T-cell (primary cell): ENCODE data around the gene LIX1. TPM values are rescaled to one million over a fixed set of nuclear protein-coding genes. Genes with fewer than 3 reads are reported as not detected.

Experiments
- ATAC-seq, 4 experiments: fragments of 200-7000 bp in 3 of 4; fragments of 150-1000 bp in 1 of 4; cut with Tn5 transposase; replicated peaks in 1 of 4; 1 replicate in 3 of 4; 2 replicates in 1 of 4; pipeline ENCODE4 v1.10.0; 2021; ENCODE audit warnings: moderate library complexity in 3 of 4, mild to moderate bottlenecking in 2 of 4, moderate number of reproducible peaks in 1 of 4
- CTCF ChIA-PET, 2 donors: fragments of 300-600 bp; sonication (Branson Sonifier 250); formaldehyde crosslinking; loops; one replicate each; lab custom pipeline; 2022; ENCODE audit warnings: antibody characterized with exemption in 2 of 2; lab: Charles Lee
- POLR2A ChIA-PET, 2 donors: fragments of 300-600 bp; sonication (Branson Sonifier 250); formaldehyde crosslinking; loops; one replicate each; lab custom pipeline; 2022; ENCODE audit warnings: antibody characterized with exemption in 2 of 2; lab: Charles Lee
- DNase-seq, 35 experiments: peaks; one replicate each; pipeline versions ENCODE4 v3.0.0 to v3.0.0-alpha.2; 2013 to 2023
- H3K27ac ChIP-seq: one replicate; pipeline ENCODE4 v1.5.1; 2013; ENCODE audit warnings: low read length
- H3K27me3 ChIP-seq, 2 experiments: replicated peaks in 1 of 2; 1 replicate in 1 of 2; 2 replicates in 1 of 2; pipeline versions ENCODE4 v1.6.1 to v1.7.0; 2013; ENCODE audit warnings: low read length in 1 of 2, mixed read lengths in 1 of 2; ENCODE audit not compliant: control insufficient read depth in 2 of 2, insufficient read depth in 2 of 2; ENCODE audit errors: extremely low read depth in 1 of 2
- H3K36me3 ChIP-seq, 2 donors: 1 replicate in 1 of 2; 2 replicates in 1 of 2; pipeline versions ENCODE4 v1.6.1 to v1.7.0; 2013; ENCODE audit warnings: low read length in 1 of 2; ENCODE audit not compliant: control insufficient read depth in 2 of 2, insufficient read depth in 1 of 2; ENCODE audit errors: extremely low read depth in 1 of 2
- H3K4me1 ChIP-seq, 2 experiments: 1 replicate in 1 of 2; 2 replicates in 1 of 2; pipeline versions ENCODE4 v1.6.1 to v1.7.0; 2013; ENCODE audit warnings: low read length in 2 of 2, mixed read lengths in 1 of 2; ENCODE audit not compliant: insufficient read depth in 2 of 2, control insufficient read depth in 1 of 2; ENCODE audit errors: extremely low read depth in 1 of 2
- H3K4me3 ChIP-seq, 2 donors: 1 replicate in 1 of 2; 2 replicates in 1 of 2; pipeline versions ENCODE4 v1.5.1 to v1.7.0; 2013; ENCODE audit warnings: mild to moderate bottlenecking in 2 of 2, low read length in 1 of 2, moderate library complexity in 1 of 2; ENCODE audit not compliant: control insufficient read depth in 1 of 2; ENCODE audit errors: extremely low read depth in 1 of 2
- H3K9me3 ChIP-seq: 2 replicates; pipeline ENCODE4 v1.7.0; 2013
- H3K27ac Mint-ChIP-seq, 2 donors: one replicate each; pipeline ENCODE4 v1.8.0; 2020 to 2021; ENCODE audit warnings: mild to moderate bottlenecking in 2 of 2, mixed read lengths in 2 of 2
- H3K27me3 Mint-ChIP-seq, 2 donors: one replicate each; pipeline ENCODE4 v1.8.0; 2021 to 2022; ENCODE audit warnings: mixed read lengths in 2 of 2
- H3K36me3 Mint-ChIP-seq: one replicate; pipeline ENCODE4 v1.8.0; 2021; ENCODE audit warnings: mixed read lengths
- H3K4me1 Mint-ChIP-seq, 3 donors: one replicate each; pipeline ENCODE4 v1.8.0; 2020 to 2022; ENCODE audit warnings: mixed read lengths in 3 of 3, mild to moderate bottlenecking in 1 of 3
- H3K4me3 Mint-ChIP-seq, 3 donors: one replicate each; pipeline ENCODE4 v1.8.0; 2020 to 2022; ENCODE audit warnings: mild to moderate bottlenecking in 3 of 3, mixed read lengths in 3 of 3, moderate library complexity in 3 of 3
- H3K9me3 Mint-ChIP-seq, 3 donors: one replicate each; pipeline ENCODE4 v1.8.0; 2020 to 2022; ENCODE audit warnings: mixed read lengths in 3 of 3
- WGBS: methylation state at CpG from one replicate; pipeline ENCODE4 v1.1.5; 2013; ENCODE audit warnings: missing lambda C conversion rate; ENCODE audit not compliant: insufficient coverage; 5-methylcytosine and 5-hydroxymethylcytosine counted together
- total RNA-seq, 35 experiments: library from RNA in 6 of 35; stranded (reverse) in 6 of 35; fragments of 120-200 nt in 1 of 35; gene quantifications; one replicate each; pipeline versions ENCODE4 v1.2.1 to v1.2.4 and lab custom pipeline; 2013 to 2026

The LIX1 gene
- total RNA-seq, 5 donors from 2014 or later (not counting 1 experiment from before 2014, with no cell fraction given): not detected

DNA sequence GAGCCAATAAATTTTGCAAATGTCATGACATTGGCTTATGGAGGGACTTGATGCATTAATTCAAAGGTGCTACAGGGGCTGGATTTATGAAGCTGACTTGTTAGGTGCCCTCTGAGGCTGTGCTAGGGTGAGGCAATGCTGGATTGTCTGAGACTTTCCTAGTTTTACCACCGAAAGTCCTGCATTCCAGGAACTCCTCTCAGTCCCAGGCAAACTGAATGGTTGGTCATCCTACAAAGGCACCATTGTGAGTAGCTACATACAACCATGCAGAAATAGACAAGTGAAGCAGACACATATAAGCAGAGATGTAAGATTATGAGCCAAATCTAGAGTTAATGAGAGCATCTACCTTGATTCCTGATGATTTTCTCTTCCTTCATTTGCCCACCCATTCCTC lies 95.3 kb downstream of the LIX1 start:
- Histone ChIP-seq H3K27me3 (no peaks in the 10 kb centered on the region), H3K4me3 (no peak overlapping the region), H3K36me3 (no peaks in the 10 kb centered on the region), H3K4me1 (no peaks in the 10 kb centered on the region), H3K9me3 (no peaks in the 10 kb centered on the region), H3K27ac (no peak overlapping the region)
- WGBS: 100% methylated on average over 1 of the region's 1 CpG
- POLR2A ChIA-PET: no interaction called here
- Mint-ChIP-seq H3K36me3 (no peaks in the 10 kb centered on the region), H3K27ac (no peak overlapping the region), H3K9me3 (no peaks in the 10 kb centered on the region), H3K4me3 (no peak overlapping the region), H3K4me1 (peaks cover 0 to 2% (median 0%) of the 10 kb centered on the region in 3 donors), H3K27me3 (peaks cover 0 to 2% of the 10 kb centered on the region in 2 donors)
- ATAC-seq (no peak), DNase-seq (no peak)
- CTCF ChIA-PET: interaction anchor here in 1 of 2 donors (0.6 kb wide), 1 partner anchor 173 kb away, joined by 3 read pairs; no protein-coding TSS in a partner anchor

DNA sequence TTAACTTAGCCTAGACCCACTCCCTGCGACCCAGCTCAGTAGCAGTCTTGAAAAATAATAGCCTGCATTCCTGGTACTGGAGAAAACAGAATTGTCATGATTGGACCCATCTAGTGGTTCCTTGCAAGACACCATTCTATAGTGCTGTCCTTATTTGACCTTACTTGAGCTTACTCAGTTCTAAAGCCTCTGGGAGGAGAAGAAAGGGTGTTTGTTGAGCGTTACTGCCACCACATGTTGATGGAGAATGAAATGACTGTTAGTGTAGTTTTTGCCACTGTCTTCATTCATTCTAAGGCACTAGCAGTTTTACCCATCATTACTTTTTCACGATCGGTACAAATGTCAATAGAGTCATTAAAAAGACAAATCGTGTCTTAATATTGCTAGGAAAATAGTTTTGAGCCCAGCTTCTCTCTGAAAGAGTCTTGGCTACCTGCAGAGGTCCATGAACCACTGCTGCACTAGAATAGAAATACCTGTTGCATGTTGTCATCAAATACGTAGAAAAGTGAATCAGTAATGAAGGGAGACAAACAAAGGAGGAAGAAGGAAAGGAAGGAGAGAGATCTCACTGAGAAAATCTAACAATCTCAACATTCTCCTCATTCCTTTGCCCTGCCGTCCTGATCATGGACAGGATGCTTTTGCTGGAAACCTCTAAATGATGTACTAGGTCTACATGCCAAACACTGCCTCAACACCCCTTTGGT lies 96.0 kb downstream of the LIX1 start:
- peaks cover 0 to 2% of the 10 kb centered on the region in 2 donors for H3K27me3 Mint-ChIP-seq
- Histone ChIP-seq H3K4me1 (no peaks in the 10 kb centered on the region), H3K9me3 (no peaks in the 10 kb centered on the region), H3K36me3 (no peaks in the 10 kb centered on the region), H3K4me3 (no peak overlapping the region), H3K27me3 (no peaks in the 10 kb centered on the region), H3K27ac (no peak overlapping the region)
- H3K9me3 Mint-ChIP-seq: no peaks in the 10 kb centered on the region
- H3K4me1 Mint-ChIP-seq: peaks cover 0 to 2% (median 0%) of the 10 kb centered on the region in 3 donors
- DNase-seq (peak in 1 of 35 experiments; percentile 14), ATAC-seq (peak in 1 of 4 experiments; percentile 45)
- H3K36me3 Mint-ChIP-seq: no peaks in the 10 kb centered on the region
- ChIA-PET CTCF (interaction anchor here in 1 of 2 donors (0.5 to 1.6 kb wide), 2 partner anchors 266 to 294 kb away, joined by 3 to 5 read pairs; no protein-coding TSS in a partner anchor), POLR2A (no interaction called here)
- no CpG with 5 or more reads among the region's 7 CpGs for WGBS
- no peak overlapping the region for H3K27ac Mint-ChIP-seq
- no peak overlapping the region for H3K4me3 Mint-ChIP-seq

DNA sequence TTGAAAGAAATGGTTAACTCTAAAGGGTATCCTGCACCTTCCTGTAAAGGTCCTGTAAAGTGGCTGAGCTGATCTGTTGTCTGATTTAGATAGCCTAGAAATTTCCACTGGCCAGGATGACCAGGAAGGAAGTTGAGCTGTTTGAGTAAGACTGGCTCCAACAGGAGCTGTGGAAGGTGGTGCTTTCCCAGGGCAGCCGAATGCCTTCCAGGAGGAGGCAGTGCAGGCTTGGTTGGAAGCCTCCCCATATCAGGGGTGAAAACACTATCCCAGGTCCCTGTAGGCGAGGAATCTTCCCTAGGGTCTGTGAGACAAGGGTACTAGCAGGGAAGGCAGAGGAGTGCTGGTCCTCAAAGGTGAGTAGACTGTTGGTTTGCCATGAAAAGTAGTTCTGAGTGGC lies 98.4 kb downstream of the LIX1 start:
- Histone ChIP-seq H3K36me3 (no peaks in the 10 kb centered on the region), H3K4me3 (no peak overlapping the region), H3K27me3 (no peaks in the 10 kb centered on the region), H3K27ac (no peak overlapping the region), H3K4me1 (no peaks in the 10 kb centered on the region), H3K9me3 (no peaks in the 10 kb centered on the region)
- Mint-ChIP-seq H3K9me3 (no peaks in the 10 kb centered on the region), H3K27ac (no peak overlapping the region), H3K4me3 (no peak overlapping the region), H3K36me3 (no peaks in the 10 kb centered on the region), H3K4me1 (peaks cover 0 to 2% (median 0%) of the 10 kb centered on the region in 3 donors), H3K27me3 (peaks cover 0 to 2% of the 10 kb centered on the region in 2 donors)
- ATAC-seq (no peak), DNase-seq (no peak)
- 67% methylated on average over 1 of the region's 2 CpGs for WGBS
- ChIA-PET CTCF (no interaction called here), POLR2A (no interaction called here)

DNA sequence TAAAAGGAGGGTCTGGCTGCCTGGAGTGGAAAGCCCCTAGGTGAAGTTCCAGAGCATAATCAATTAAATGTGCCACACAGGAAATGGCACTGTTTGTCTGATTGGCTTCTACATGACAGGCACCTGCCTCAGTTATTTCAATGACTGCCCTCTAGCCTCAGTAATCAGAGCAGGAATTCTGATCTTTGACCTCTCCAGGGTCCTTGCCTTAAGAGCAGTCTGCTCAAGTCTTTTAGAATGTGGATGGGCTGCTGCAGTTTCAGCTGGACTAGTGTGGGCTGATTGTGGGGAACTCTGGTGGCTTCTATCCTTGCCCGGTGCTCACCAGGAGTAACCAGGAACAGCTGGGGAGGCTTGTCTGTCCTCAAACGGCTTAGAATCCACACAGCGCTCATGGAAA lies 98.9 kb downstream of the LIX1 start:
- WGBS: no CpG with 5 or more reads among the region's 3 CpGs
- no peak for ATAC-seq
- Histone ChIP-seq H3K4me3 (no peak overlapping the region), H3K36me3 (no peaks in the 10 kb centered on the region), H3K9me3 (no peaks in the 10 kb centered on the region), H3K4me1 (no peaks in the 10 kb centered on the region), H3K27ac (no peak overlapping the region), H3K27me3 (no peaks in the 10 kb centered on the region)
- no peak overlapping the region for H3K4me3 Mint-ChIP-seq
- DNase-seq: no peak
- H3K27me3 Mint-ChIP-seq: peaks cover 0 to 2% of the 10 kb centered on the region in 2 donors
- H3K27ac Mint-ChIP-seq: no peak overlapping the region
- ChIA-PET POLR2A (no interaction called here), CTCF (no interaction called here)
- no peaks in the 10 kb centered on the region for H3K36me3 Mint-ChIP-seq
- no peaks in the 10 kb centered on the region for H3K9me3 Mint-ChIP-seq
- peaks cover 0 to 2% (median 0%) of the 10 kb centered on the region in 3 donors for H3K4me1 Mint-ChIP-seq

DNA sequence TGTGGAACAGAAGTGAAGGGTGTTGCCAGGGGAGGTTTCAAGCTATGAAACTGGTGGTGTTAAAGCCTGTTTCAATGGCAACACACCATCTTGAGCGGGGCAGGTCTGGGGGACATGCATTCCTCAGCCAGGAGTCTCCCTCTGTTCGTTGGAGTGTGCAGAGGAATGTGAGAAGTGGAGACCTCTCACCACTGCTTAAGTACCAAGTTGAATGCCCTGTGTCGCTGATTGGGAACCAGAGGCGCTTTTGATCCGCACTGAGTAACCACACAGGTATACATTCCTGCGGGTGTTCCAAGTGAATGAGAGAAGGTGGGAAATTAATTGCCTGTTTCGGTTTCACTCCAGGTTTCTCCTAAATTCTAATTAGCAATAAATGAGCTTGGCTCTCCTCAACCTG lies 99.4 kb downstream of the LIX1 start:
- Histone ChIP-seq H3K27ac (no peak overlapping the region), H3K27me3 (no peaks in the 10 kb centered on the region), H3K9me3 (no peaks in the 10 kb centered on the region), H3K4me1 (no peaks in the 10 kb centered on the region), H3K4me3 (no peak overlapping the region), H3K36me3 (no peaks in the 10 kb centered on the region)
- WGBS: no CpG with 5 or more reads among the region's 7 CpGs
- Mint-ChIP-seq H3K27ac (no peak overlapping the region), H3K27me3 (no peaks in the 10 kb centered on the region), H3K4me3 (no peak overlapping the region), H3K9me3 (no peaks in the 10 kb centered on the region), H3K4me1 (peaks cover 0 to 2% (median 0%) of the 10 kb centered on the region in 3 donors), H3K36me3 (no peaks in the 10 kb centered on the region)
- ATAC-seq (no peak), DNase-seq (no peak)
- CTCF ChIA-PET: no interaction called here
- POLR2A ChIA-PET: no interaction called here

Other genes starting within 250 kb of the LIX1 start
- 100 to 1,000 TPM in 1 of 5 donors, 10 to 100 TPM in 4; 82.3 to 102 (median 86.3) TPM for gene LNPEP, start 206.5 kb downstream of the LIX1 start, total RNA-seq
- 10 to 100 TPM; 22.5 to 31.9 (median 25.1) TPM for gene RIOK2, start 40.6 kb upstream of the LIX1 start, total RNA-seq